Globus pallidus (tissue), 1 donor: ENCODE measurements around the gene RNF175.

ENCODE experiments used
- DNase-seq: peaks from one replicate; pipeline ENCODE4 v3.0.0-alpha.2; 2015; ENCODE audit warnings: low spot score

RNF175 gene

DNA sequence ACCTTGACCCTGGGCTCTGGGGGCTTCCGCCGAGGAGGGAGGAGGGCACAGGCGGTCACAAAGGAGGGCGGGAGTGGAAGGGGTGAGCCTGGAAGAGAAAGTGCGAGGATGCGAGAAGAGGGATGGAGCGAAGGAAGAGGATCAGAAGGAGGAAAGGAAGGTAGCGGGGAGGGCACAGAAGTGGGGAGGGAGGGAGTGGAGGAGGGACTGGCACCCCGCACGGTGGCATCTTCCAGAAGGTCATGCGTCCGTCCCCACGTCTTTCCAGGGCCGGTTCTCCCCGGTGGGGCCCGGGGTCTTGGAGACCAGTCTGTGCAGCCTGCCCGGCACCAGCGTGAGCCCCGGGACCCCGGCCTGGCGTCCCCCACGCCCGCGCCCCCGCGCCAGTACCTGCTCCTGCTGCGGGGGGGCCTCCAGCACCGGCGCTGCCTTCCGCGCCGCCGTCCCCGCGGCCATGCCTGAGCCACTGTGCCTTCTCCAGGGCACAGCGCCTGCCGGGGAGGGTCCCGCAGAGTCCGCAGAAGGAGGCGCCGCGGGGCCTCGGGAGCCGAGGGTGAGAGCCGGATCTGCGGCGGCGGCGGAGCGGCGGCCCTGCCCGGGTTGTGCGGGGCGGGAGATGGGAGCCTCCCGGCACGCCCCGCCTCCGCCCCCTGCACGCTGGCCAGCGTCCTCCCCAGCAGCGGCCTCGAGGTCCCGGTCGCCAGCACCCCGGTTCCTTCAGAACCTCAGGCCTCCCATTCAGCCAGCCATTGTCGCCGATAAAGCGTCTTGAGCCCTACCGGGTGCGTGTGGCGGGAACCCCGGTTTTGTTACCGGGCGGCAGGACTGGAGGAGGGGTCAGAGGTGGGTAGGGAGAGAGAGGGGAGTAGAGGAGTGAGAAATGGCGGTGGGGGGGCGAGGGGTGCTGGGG, at the start of gene RNF175:
Gene RNF175, minus strand, starts transcription at position 618 of the 910 bp plus-strand sequence. Its CDS starts 162 bp downstream, at position 456.
- DNase-seq: no peak

DNA sequence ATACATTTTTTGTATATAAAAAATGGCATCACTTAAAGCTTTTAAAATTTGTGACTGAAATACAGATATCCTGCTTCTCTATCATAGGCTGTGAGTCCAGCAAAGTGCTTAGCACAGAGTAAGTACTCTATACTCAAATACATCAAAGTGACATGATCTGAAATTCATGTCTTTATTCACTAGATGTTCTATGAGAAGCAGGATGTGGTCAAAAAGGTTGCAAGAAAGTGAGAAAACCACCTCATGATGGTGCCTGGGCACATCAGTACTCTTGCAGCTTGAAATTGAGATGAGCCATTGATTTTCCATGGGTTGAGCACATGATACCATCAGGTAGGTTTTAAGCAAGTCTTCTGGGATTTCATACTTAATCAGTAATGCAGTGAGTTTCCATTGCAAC, 49.5 kb upstream of the RNF175 start:
- no peak for DNase-seq

- no peak for DNase-seq
Observed at GRCh38 chr4:153808175-153808574, 48.4 kb upstream of the RNF175 start.

DNA sequence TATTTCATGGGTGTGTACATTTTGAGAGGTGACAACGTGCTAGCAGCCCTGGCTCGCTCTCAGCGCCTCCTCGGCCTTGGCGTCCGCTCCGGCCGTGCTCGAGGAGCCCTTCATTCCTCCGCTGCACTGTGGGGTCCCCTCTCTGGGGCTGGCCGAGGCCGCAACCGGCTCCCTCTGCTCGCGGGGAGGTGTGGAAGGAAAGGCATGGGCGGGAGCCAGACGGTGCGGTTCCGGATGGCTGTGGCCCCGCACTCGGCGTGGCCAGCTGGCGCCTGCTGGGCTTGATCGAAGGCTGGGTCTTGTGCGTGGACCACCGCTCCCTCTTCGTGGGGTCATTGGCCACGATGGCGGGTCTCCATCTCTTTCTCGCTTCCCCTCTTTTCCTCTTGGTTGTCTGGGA, 46.2 kb upstream of the RNF175 start:
- DNase-seq: no peak

DNA sequence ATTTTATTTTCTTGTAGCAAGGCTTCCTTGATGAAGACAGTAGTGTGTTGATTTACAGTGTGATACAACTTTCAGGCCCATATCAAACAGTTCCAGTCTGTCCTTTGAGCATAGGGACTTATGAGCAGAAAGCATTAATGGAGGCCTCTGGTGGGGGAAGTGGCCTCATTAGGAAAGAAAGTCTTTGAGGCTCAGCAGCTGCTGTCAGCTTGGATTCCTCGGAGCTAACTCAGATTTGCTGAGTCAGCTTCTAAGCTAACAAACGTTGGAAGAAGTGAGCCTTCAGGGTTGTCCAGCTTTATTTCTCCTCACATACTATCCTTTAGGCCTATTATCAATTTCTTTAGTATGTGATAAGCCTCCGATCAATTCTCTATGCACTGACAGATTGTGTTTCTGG, 44.9 kb upstream of the RNF175 start:
- DNase-seq: no peak

- DNase-seq: no peak
Observed at GRCh38 chr4:153799694-153800074, 39.9 kb upstream of the RNF175 start.

GRCh38 chr4:153798901-153799693, 39.3 kb upstream of the RNF175 start:
- DNase-seq: no peak

DNA sequence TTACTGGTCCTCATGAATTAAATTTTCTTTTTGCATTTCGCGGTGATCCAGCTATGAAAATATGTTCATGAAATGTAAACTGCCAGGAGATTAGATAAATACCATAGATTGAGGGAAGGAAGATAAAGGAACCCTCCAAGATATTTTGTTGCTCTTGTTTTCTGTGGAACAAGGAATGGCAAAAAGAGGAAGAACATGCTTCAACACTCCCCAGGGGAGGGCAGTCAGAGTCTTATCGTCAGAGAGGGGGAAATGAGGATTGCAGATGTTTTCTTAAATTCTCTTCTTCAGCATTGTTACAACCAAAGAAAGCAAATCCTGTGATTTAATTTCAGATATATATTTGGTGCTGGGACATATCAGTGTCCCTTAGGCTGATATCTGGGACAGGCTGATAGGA, 38.6 kb upstream of the RNF175 start:
- no peak for DNase-seq

DNA sequence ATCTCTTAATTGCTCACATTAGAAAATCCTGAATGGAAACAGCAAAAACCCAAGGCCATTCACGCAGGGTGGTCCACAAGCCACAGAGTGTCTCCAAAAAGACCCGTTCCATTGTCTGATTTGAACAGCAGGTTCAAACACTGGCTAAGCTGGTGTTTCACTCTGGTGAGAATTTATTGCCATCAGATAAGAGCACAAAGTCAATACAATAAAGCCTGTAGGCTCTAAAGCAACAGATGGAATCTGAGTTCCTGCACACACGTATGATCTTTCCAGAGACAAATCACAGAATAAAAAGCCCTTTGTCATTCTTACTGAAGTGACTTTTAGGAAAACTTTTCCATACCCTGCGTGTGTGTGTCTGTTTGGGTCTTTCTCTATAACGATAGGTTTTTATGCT, 34.2 kb upstream of the RNF175 start:
- DNase-seq: no peak

DNA sequence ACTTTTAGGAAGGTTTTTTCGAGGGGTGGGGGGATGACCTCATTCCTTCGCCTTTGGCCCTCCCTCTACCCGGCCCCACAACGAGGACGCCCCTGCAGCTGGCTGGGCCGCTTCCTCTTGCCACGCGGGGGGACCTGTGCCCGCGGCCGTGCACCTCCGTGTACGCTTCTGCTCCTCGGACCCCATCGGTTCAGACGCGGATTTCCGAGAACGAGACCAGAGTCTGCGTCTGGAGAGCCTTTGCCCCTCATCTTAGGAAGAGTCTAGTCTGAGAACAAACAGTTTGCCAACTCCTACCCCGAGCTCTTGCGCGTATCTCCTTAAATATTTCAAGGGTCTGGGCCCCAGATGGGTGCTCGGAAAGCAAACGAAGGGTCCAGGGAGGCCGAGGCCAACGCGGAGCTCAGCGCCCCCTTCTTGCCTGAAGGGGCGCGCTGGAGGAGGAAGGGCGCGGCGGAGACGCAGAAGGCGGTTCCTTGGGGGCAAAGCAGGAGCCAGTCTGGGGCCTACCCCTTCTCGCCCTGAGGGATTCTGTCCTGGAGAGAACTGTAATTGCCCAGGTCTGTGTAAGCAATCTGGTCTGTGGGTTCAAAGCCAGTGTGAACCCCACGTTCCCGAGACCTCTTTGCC, 32.9 kb upstream of the RNF175 start:
- no peak for DNase-seq

DNA sequence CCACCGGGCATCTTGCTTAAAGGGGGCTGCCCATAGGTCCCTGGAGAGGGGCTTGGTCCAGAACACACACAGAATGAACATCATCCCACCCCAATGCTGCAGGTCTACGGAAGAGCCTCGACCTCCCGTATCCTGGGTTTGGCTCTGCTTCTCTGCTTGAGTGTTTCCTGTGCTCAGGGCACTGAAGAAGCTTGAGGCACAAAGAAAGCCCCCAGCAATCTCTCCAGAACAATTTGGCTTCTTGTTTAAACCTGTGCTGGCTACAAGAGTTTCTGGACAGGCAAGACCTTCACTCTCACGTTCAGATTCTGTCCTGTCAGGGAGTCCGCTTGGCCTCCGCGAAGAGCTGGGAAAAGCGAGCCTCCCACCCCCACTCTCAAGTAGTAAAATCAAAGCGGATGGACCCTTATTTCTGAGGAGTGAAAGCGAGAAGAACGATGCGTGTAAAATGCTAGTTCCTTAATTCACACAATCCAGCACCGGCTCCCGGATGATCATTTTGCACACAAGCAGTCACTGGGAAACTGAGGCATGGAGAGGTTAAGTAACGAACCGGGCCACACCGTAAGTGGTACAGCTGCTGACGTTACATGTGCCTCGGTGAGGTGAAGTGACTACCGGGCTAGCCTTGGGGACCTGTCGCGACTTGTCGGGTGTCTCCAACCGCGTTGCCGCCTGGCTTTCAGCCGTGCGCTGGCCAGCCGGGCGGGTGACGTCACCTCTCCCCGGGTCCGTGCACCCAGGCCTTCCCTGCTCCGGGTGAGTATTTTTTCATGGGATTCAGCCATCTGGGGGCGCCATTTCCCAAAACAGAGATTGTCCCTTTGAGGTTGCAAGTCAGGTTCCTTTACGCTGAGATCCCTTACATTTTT, 32.2 kb upstream of the RNF175 start:
- DNase-seq: peak; percentile 25

DNA sequence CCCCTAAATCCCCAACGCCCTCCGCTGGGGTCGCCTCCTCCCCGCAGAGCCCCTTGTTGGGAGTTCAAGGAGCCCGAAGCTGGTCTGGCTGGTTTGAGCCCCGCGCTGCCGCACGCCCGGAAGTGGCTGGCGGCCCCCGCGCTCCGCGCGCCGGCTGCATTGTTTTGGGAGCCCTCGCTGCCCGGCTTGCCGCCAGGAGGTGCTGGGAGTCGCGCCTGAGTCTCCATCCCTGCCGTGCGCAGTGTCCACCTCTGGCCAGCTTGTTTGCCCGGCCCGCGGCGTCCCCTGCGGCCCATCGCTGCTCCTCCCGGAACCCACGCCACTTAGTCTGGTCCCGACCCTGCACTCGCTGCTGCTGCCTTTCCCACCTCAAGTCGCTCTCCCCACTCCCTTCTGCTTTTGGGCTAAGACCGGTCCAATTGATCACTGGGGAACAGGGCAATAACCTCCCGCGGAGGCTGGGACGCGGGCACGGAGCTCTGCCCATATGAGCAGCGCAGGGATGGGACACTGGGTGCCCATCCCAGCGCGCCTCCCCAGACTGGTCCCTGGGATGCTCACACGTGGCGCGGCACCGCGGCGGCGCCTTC, 31.2 kb upstream of the RNF175 start:
- DNase-seq: no peak

- no peak for DNase-seq
Observed at GRCh38 chr4:153790500-153790865, 30.7 kb upstream of the RNF175 start.

DNA sequence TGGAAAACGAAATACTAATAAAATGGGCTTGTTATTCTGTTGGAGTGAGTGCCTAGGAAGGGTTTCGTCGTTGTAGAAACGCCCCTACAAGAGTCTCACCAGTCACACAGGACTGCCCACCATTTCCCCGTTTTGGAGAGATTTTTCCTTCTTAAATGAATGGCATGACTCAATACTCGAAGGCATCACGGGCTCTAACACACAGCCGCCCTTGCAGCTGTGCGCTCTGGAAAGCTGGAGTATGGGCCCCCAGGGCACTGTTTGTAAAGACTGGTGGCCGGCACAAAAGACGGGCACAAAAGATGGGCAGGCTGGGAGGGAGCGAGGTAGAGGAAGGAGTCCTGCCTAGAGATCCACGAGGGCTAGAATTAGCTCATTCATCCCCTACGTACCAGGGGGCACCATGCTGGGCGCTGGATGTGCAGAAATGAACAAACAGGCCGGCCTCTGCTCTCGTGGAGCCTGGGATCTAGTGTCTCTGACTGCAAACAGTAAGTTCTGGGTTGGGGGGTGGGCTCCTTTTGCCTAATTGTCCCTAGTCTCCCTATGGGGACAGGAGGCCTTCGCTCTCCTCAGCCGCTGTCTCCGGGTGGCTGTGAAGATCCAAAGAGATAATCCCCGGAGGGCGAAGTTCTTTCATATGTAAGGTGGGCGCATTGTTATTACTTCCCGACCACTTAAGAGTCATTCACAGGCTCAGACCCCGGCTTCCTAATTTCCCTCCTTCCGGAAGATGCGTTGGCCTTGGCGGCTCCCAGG, 30.1 kb upstream of the RNF175 start:
- no peak for DNase-seq

- no peak for DNase-seq
Observed at GRCh38 chr4:153788413-153789276, 28.8 kb upstream of the RNF175 start, which contains the start of gene SFRP2. TSS of gene SFRP2 (minus strand) at chr4:153789083. CDS start at chr4:153788835, 248 bp downstream.

GRCh38 chr4:153788051-153788412, 28.2 kb upstream of the RNF175 start:
- DNase-seq: no peak

GRCh38 chr4:153787575-153787974, 27.8 kb upstream of the RNF175 start:
- DNase-seq: no peak

GRCh38 chr4:153787061-153787560, 27.3 kb upstream of the RNF175 start:
- DNase-seq: no peak
